ENCODE results near the gene POP5. TPM values are rescaled to one million over a fixed set of nuclear protein-coding genes. Genes with fewer than 3 reads are reported as not detected.

The POP5 gene
- total RNA-seq, 4 donors from 2014 or later, result 15.6 to 28.1 (median 22.6) TPM

GRCh38 chr12:120599672-120600552 lies 18.7 kb upstream of the POP5 start:
- Histone ChIP-seq H3K4me3 (no peak overlapping the region), H3K27me3 (peaks cover 0 to 7% (median 0%) of the 10 kb centered on the region in 4 donors), H3K4me1 (peaks cover 0 to 13% (median 0%) of the 10 kb centered on the region in 3 donors), H3K27ac (no peak overlapping the region), H3K9me3 (no peaks in the 10 kb centered on the region), H3K36me3 (no peaks in the 10 kb centered on the region)
- TF ChIP-seq POLR2A (IDR thresholded peaks at IDR 0.05) (no peak), CTCF (IDR thresholded peaks at IDR 0.05) (no peak)
- WGBS, 2 donors, result 63 to 75% methylated on average over 21 to 23 of the region's 23 CpGs
- DNase-seq, result no peak
- intact Hi-C loops (cut with DNase I), result no loop called here

GRCh38 chr12:120598674-120599463 lies 17.7 kb upstream of the POP5 start:
- no peak for DNase-seq
- H3K4me1 ChIP-seq, result peaks cover 0 to 13% (median 0%) of the 10 kb centered on the region in 3 donors
- peaks cover 0 to 7% (median 0%) of the 10 kb centered on the region in 4 donors for H3K27me3 ChIP-seq

GRCh38 chr12:120597861-120598260 lies 16.7 kb upstream of the POP5 start:
- 56 to 60% methylated on average over 3 of the region's 3 CpGs for WGBS, 2 donors
- H3K36me3 ChIP-seq, result no peaks in the 10 kb centered on the region
- no peaks in the 10 kb centered on the region for H3K9me3 ChIP-seq
- H3K4me1 ChIP-seq, result peaks cover 0 to 13% (median 0%) of the 10 kb centered on the region in 3 donors
- H3K27me3 ChIP-seq, result peaks cover 0 to 7% (median 0%) of the 10 kb centered on the region in 4 donors
- DNase-seq, result no peak
- H3K27ac ChIP-seq, result no peak overlapping the region
- intact Hi-C loops (cut with DNase I), result no loop called here
- TF ChIP-seq POLR2A (IDR thresholded peaks at IDR 0.05), result no peak
- TF ChIP-seq CTCF (IDR thresholded peaks at IDR 0.05), result no peak
- no peak overlapping the region for H3K4me3 ChIP-seq

More at GRCh38 chr12:120598674-120599463, 17.7 kb upstream of the POP5 start:
- Histone ChIP-seq H3K9me3 (no peaks in the 10 kb centered on the region), H3K36me3 (no peaks in the 10 kb centered on the region), H3K27ac (no peak overlapping the region), H3K4me3 (no peak overlapping the region)
- no peak for TF ChIP-seq CTCF (IDR thresholded peaks at IDR 0.05)
- no peak for TF ChIP-seq POLR2A (IDR thresholded peaks at IDR 0.05)
- intact Hi-C loops (cut with DNase I), result no loop called here
- 39% methylated on average over 7 to 9 of the region's 13 CpGs for WGBS, 2 donors

GRCh38 chr12:120596901-120597300 lies 15.7 kb upstream of the POP5 start:
- peaks cover 0 to 7% (median 0%) of the 10 kb centered on the region in 4 donors for H3K27me3 ChIP-seq
- intact Hi-C loops (cut with DNase I), result no loop called here
- WGBS, 2 donors, result 84 to 90% methylated on average over 3 of the region's 3 CpGs

More at GRCh38 chr12:120596901-120597300, 15.7 kb upstream of the POP5 start:
- Histone ChIP-seq H3K4me1 (peaks cover 0 to 13% (median 0%) of the 10 kb centered on the region in 3 donors), H3K36me3 (no peaks in the 10 kb centered on the region), H3K27ac (no peak overlapping the region), H3K4me3 (no peak overlapping the region), H3K9me3 (no peaks in the 10 kb centered on the region)
- TF ChIP-seq CTCF (IDR thresholded peaks at IDR 0.05), result no peak
- no peak for TF ChIP-seq POLR2A (IDR thresholded peaks at IDR 0.05)
- DNase-seq, result no peak
